ENCODE results near the gene FGD4.

The FGD4 gene

DNA sequence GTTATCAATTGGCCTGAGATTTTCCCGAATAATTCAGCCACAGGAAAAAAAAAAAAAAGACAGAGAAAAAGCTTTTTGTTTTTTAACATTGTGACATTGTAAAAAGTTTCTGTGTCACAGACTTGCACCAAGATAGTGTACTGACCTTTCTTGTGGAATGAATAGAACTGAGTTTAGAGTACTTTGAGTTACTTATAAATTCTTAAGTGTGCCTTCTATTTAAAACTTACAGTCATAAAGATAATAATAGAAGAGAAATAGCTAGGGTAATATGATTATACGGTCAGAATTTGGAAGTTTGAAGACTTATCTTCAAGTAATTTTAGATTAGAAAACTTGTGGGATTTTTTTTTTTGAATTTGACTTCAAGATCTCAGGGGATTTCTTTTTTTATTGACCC lies 88.8 kb downstream of the FGD4 start:
- TF ChIP-seq, protein P1, sequence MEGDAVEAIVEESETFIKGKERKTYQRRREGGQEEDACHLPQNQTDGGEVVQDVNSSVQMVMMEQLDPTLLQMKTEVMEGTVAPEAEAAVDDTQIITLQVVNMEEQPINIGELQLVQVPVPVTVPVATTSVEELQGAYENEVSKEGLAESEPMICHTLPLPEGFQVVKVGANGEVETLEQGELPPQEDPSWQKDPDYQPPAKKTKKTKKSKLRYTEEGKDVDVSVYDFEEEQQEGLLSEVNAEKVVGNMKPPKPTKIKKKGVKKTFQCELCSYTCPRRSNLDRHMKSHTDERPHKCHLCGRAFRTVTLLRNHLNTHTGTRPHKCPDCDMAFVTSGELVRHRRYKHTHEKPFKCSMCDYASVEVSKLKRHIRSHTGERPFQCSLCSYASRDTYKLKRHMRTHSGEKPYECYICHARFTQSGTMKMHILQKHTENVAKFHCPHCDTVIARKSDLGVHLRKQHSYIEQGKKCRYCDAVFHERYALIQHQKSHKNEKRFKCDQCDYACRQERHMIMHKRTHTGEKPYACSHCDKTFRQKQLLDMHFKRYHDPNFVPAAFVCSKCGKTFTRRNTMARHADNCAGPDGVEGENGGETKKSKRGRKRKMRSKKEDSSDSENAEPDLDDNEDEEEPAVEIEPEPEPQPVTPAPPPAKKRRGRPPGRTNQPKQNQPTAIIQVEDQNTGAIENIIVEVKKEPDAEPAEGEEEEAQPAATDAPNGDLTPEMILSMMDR (IDR thresholded peaks at IDR 0.05; ENCODE audit: insufficient read depth, missing control alignments), result no peak
- DNase-seq (ENCODE audit: insufficient read length, low spot score), result no peak
- no peak for FAIRE-seq

DNA sequence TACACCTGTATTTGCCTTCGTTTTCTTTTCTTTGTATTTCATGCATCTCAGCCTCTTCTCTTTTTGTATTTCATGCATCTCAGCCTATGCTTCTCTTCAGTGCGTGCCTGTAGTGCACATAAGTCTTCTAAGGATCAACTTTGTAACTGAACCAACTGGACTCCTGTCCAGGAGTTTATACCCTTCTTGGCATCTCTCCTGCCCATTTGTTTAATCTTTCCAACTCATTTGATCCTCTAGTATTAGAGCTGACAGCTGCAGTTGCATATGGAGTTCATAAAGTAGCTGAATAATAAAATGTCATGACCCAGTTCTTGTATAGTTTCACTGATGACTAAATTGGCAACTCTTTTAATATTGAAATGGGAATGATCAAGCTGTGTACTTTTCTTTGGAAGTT lies 89.7 kb downstream of the FGD4 start:
- TF ChIP-seq, protein P1 (IDR thresholded peaks at IDR 0.05; ENCODE audit: insufficient read depth, missing control alignments), result no peak
- FAIRE-seq, result no peak
- no peak for DNase-seq (ENCODE audit: insufficient read length, low spot score)

DNA sequence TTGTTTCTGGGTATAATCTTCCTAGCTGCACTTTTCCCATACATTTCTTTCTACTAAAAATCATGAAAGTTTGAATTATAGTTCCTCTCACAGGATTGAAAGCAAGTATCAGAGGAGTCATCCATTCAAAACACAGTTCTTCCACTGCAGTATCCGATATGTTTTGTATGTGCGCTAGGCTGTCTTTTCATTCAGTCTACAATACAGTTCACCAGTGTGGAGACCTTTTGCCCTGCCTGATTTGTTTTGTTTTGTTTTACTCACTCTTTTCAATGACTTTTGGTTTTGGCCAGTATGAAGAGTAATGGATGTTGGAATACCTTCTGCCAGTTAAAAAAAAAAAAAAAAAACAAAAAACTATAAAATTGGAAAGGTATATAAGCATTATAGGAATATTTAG lies 91.4 kb downstream of the FGD4 start:
- no peak for DNase-seq (ENCODE audit: insufficient read length, low spot score)
- no peak for FAIRE-seq
- TF ChIP-seq, protein P1 (IDR thresholded peaks at IDR 0.05; ENCODE audit: insufficient read depth, missing control alignments), result no peak

DNA sequence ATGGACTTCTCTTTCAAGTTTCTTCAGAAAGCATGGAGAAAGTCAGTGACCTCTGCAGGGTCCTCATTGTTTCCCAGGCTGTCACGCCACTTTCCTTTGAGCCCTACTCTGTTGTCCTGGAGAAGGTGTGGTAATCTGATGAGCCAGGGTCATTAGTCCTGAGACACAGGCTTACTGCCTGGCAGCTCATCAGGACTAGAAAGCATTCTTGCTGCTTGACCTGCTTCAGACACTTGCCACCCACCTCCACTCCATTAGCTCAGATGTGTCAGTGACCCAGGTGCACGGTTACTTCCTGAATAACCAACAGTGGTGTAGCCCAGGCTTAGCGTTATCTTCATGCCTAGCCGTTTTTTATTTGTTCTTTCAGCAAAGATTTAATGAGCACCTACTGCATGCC lies 93.9 kb downstream of the FGD4 start:
- TF ChIP-seq, protein P1 (IDR thresholded peaks at IDR 0.05; ENCODE audit: insufficient read depth, missing control alignments), result no peak
- FAIRE-seq (no peak), DNase-seq (ENCODE audit: insufficient read length, low spot score) (no peak)

DNA sequence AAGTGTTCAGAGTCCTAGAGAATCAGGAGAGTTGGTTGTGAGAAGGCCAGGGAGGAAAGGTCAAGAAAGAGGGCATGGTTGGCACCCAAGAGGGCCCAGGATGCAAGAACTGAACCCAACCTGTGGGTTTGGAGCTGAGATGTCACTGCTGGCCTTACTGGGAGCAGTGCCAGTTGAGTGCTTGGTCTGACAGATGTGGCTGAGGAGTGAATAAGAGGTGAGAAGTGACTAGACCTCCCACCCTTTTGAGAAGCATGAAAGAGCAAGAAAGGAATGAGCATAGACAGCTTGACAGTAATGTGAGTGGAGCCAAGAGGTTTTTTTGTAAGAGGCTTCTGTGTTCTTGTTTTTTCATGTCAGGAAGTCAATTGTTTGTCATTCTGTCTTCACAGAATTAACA lies 95.3 kb downstream of the FGD4 start:
- TF ChIP-seq, protein P1 (IDR thresholded peaks at IDR 0.05; ENCODE audit: insufficient read depth, missing control alignments), result no peak
- no peak for FAIRE-seq
- no peak for DNase-seq (ENCODE audit: insufficient read length, low spot score)

DNA sequence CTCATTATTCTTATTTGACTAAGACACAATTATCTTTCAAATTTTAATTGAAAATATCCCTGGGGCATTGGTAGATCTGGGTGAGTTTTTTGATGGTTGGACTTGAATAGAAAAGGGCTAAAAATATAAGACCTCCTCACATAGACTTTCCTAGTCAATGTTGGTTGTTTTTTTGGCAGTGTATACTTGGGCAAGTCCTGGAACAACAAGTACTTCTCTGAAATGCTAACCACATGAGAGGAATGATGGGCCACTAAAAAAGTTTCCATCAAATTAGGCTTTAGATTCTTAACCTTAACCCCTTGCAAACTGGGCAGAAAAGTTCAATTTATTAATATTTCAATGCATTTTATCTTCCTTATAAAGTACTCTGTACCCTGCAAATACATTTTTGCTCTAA lies 97.6 kb downstream of the FGD4 start:
- TF ChIP-seq, protein P1 (IDR thresholded peaks at IDR 0.05; ENCODE audit: insufficient read depth, missing control alignments), result no peak
- DNase-seq (ENCODE audit: insufficient read length, low spot score) (no peak), FAIRE-seq (no peak)

DNA sequence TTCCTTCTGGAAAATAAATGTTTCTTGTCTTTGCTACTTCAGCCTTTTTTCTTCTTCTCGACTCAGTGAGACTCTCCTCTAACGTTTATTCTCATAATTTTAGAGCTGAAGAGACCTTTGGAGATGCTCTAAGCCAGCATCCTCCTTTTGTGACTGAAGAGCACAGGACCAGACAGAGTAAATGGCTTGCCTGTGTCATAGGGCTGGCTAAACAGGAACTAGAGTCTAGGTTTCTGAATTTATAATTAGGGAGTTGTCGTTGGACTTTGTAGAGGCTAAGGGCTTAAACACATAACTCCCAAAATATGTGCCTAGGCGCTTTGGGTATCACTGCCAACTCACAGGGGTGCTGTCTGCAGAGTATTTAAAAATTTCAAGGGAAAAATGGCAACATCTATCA lies 98.5 kb downstream of the FGD4 start:
- no peak for FAIRE-seq
- DNase-seq (ENCODE audit: insufficient read length, low spot score), result no peak
- TF ChIP-seq, protein P1 (IDR thresholded peaks at IDR 0.05; ENCODE audit: insufficient read depth, missing control alignments), result no peak
